ENCODE measurements around the gene ENPP7.

The ENPP7 gene

DNA sequence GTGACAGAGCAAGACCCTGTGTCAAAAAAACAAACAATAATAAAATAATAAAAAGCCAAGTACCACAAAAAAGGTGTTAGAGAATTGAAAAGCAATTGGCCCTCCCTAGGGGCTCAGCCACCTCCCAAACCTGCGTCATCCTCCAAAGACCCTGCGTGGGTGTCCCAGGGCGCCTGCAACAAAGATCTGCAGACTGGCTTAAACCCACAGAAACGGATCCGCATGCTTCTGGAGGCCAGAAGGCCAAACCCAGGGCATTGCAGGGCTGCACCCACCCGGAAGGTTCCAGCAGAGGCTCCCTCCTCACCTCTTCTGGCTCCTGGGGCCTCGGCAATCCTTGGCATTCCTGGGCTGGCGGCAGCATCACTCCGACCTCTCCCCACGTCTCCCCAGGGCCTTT is 1.5 kb downstream of the ENPP7 start:
- DNase-seq (ENCODE audit: low read depth) = no peak
- TF ChIP-seq, protein P1, sequence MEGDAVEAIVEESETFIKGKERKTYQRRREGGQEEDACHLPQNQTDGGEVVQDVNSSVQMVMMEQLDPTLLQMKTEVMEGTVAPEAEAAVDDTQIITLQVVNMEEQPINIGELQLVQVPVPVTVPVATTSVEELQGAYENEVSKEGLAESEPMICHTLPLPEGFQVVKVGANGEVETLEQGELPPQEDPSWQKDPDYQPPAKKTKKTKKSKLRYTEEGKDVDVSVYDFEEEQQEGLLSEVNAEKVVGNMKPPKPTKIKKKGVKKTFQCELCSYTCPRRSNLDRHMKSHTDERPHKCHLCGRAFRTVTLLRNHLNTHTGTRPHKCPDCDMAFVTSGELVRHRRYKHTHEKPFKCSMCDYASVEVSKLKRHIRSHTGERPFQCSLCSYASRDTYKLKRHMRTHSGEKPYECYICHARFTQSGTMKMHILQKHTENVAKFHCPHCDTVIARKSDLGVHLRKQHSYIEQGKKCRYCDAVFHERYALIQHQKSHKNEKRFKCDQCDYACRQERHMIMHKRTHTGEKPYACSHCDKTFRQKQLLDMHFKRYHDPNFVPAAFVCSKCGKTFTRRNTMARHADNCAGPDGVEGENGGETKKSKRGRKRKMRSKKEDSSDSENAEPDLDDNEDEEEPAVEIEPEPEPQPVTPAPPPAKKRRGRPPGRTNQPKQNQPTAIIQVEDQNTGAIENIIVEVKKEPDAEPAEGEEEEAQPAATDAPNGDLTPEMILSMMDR (IDR thresholded peaks at IDR 0.05; ENCODE audit: insufficient read depth, low read depth, low read length, missing control alignments) = no peak
- H3K4me3 ChIP-seq (ENCODE audit: low read length) = no peak overlapping the region

DNA sequence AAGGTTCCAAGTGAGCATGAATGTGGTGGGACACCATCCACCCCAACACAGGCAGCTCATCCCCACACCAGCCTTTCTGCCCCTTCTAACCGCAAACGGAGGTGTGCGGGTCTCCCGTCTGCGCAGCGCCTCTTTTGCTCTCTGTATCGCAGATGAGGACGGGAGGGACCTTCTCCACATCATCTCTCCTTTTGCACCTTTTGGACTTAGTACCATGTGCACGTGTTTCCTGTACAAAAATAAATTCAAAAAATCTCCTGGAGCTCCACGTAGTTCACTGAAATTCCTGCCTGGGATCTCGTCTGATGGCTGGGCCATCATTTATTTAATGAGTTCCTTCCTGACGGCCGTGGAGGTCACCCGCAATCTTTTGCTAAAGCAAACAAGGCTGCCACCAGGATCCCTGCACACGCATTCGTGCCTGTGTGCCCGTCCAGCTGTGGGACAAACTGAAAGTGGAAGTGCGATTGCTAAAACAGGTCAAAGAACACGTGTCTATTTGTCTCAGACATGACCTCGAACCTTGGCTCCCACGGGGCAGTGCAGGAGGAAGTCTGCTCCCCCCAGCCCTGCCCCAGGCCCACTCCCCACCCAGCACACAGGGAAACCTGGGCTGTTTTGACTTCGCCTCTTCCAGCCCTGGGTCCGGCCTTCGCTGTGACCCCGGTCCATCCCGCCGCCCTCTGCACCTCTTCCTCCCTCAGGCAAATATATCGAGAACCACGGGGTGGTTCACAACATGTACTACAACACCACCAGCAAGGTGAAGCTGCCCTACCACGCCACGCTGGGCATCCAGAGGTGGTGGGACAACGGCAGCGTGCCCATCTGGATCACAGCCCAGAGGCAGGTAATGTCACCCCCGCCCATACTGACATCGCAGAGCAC is 2.3 kb downstream of the ENPP7 start:
- TF ChIP-seq, protein P1 (IDR thresholded peaks at IDR 0.05; ENCODE audit: insufficient read depth, low read depth, low read length, missing control alignments) = no peak
- no peak overlapping the region for H3K4me3 ChIP-seq (ENCODE audit: low read length)
- DNase-seq (ENCODE audit: low read depth) = no peak

GRCh38 chr17:79733692-79734070 is 2.9 kb downstream of the ENPP7 start:
- DNase-seq (ENCODE audit: low read depth) = no peak
- TF ChIP-seq, protein P1 (IDR thresholded peaks at IDR 0.05; ENCODE audit: insufficient read depth, low read depth, low read length, missing control alignments) = no peak

DNA sequence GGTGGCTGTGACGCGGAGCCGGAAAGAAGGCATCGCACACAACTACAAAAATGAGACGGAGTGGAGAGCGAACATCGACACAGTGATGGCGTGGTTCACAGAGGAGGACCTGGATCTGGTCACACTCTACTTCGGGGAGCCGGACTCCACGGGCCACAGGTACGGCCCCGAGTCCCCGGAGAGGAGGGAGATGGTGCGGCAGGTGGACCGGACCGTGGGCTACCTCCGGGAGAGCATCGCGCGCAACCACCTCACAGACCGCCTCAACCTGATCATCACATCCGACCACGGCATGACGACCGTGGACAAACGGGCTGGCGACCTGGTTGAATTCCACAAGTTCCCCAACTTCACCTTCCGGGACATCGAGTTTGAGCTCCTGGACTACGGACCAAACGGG is 4.4 kb downstream of the ENPP7 start:
- H3K4me3 ChIP-seq (ENCODE audit: low read length) = no peak overlapping the region
- TF ChIP-seq, protein P1 (IDR thresholded peaks at IDR 0.05; ENCODE audit: insufficient read depth, low read depth, low read length, missing control alignments) = no peak
- DNase-seq (ENCODE audit: low read depth) = no peak

More at GRCh38 chr17:79733692-79734070, 2.9 kb downstream of the ENPP7 start:
- no peak overlapping the region for H3K4me3 ChIP-seq (ENCODE audit: low read length)

DNA sequence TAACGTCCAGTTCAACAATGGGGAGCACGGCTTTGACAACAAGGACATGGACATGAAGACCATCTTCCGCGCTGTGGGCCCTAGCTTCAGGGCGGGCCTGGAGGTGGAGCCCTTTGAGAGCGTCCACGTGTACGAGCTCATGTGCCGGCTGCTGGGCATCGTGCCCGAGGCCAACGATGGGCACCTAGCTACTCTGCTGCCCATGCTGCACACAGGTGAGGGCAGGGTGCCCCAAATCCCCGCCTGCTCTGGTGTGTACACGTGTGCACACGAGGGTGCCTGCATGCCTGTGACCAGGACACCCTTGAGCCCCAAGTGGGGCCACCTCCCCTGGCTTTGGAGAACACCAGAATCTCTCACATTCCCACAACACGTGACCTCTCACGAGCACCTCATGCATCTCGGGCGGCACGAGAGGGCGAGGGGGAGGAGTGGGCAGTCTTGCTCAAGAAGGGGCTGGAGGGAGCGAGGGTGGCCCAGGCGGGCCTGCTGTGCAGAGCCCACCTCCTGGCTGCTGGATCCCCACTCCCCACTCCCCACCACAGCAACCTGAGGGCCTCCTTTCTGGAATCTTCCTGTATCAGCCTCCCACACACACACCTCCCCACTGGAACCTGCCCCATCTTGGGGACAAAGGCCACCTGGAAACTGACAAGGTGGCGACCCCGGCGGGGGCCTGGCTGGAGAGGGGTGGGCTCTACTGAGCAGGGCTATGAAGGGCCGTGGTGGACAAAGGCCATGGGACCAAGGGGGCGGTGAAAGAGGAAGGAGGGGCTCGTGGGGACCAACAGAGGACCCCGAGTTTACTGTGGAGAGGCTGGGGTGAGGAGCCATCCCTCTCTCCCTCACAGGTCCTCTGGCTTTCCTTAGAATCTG is 6.5 kb downstream of the ENPP7 start:
- no peak for DNase-seq (ENCODE audit: low read depth)
- no peak overlapping the region for H3K4me3 ChIP-seq (ENCODE audit: low read length)
- TF ChIP-seq, protein P1 (IDR thresholded peaks at IDR 0.05; ENCODE audit: insufficient read depth, low read depth, low read length, missing control alignments) = no peak

GRCh38 chr17:79737922-79738578 is 7.3 kb downstream of the ENPP7 start:
- DNase-seq (ENCODE audit: low read depth) = no peak
- TF ChIP-seq, protein P1 (IDR thresholded peaks at IDR 0.05; ENCODE audit: insufficient read depth, low read depth, low read length, missing control alignments) = no peak
- H3K4me3 ChIP-seq (ENCODE audit: low read length) = no peak overlapping the region

All from epithelial cell of esophagus (primary cell).